ENCODE results near the gene REEP6. TPM values are rescaled to one million over a fixed set of nuclear protein-coding genes. Genes with fewer than 3 reads are reported as not detected.
A peak's percentile ranks its signal among the peaks of the same experiment; 100 is the strongest.

The REEP6 gene
- total and polyA plus RNA-seq, 2 of the 4 experiments (the other 2 are of a cell fraction) = 1.3 to 2.2 TPM

- Histone ChIP-seq H2AK5ac (ENCODE audit: low read depth, low read length) (no peak overlapping the region), H3K4me2 (ENCODE audit: low read depth, low read length) (no peak overlapping the region), H3K79me1 (ENCODE audit: low read depth in 1 of 2, low read length in 2 of 2) (peaks cover 6 to 11% of the 10 kb centered on the region in 2 experiments), H3K9me3 (ENCODE audit: control insufficient read depth, insufficient read depth, low read length) (no peaks in the 10 kb centered on the region), H4K91ac (ENCODE audit: insufficient read depth, low read depth, low read length) (no peak overlapping the region), H3K56ac (ENCODE audit: extremely low read depth, insufficient read depth, low read length) (no peak overlapping the region), H2BK120ac (ENCODE audit: low read depth, low read length) (no peak overlapping the region), H3K4me3 (ENCODE audit: insufficient read depth, low read depth, low read length) (no peak overlapping the region), H4K5ac (ENCODE audit: low read depth, low read length) (no peak overlapping the region), H3K23ac (ENCODE audit: low read depth, low read length) (no peak overlapping the region), H2AFZ (replicated peaks; ENCODE audit: low read length, poor library complexity) (peak overlapping the region; percentile 51), H2BK20ac (ENCODE audit: low read depth, low read length) (no peak overlapping the region), H3K18ac (ENCODE audit: low read depth, low read length) (no peak overlapping the region), H3K27me3 (ENCODE audit: control insufficient read depth, insufficient read depth, low read length) (no peaks in the 10 kb centered on the region), H3K27ac (ENCODE audit: insufficient read depth, low read length) (no peak overlapping the region), H3K4ac (ENCODE audit: low read depth, low read length) (no peak overlapping the region), H2BK5ac (ENCODE audit: low read depth, low read length, poor library complexity, severe bottlenecking) (no peak overlapping the region), H4K8ac (ENCODE audit: low read depth in 2 of 2, low read length in 2 of 2) (no peak overlapping the region), H3K4me1 (ENCODE audit: control insufficient read depth, insufficient read depth, low read length) (no peaks in the 10 kb centered on the region), H2BK15ac (ENCODE audit: low read depth, low read length) (no peak overlapping the region), H3K36me3 (ENCODE audit: control insufficient read depth, insufficient read depth, low read length) (no peaks in the 10 kb centered on the region), H2AK9ac (replicated peaks; ENCODE audit: low read depth, low read length, poor library complexity) (no peak overlapping the region), H3K9ac (ENCODE audit: low read depth, low read length) (no peak overlapping the region), H3K14ac (replicated peaks; ENCODE audit: low read depth, low read length) (no peak overlapping the region), H3K9me1 (ENCODE audit: insufficient read depth, low read length) (no peaks in the 10 kb centered on the region), H4K20me1 (ENCODE audit: insufficient read depth, low read length) (peaks cover 5% of the 10 kb centered on the region)
- dilution Hi-C loops (cut with HindIII; ENCODE audit: low sequenced_read_pairs, unreplicated experiment) (no loop called here), intact Hi-C loops (cut with micrococcal nuclease) (no loop called here), in situ Hi-C loops (cut with MboI; ENCODE audit: low sequenced_read_pairs) (no loop called here)
- ChIA-PET CTCF (no interaction called here), POLR2A (ENCODE audit: unreplicated experiment) (no interaction called here)
- no TSS peak for BruUV-seq (replicated peaks)
- ATAC-seq (ENCODE audit: low read depth) (no peak), DNase-seq (no peak)
- TF ChIP-seq, protein P1, sequence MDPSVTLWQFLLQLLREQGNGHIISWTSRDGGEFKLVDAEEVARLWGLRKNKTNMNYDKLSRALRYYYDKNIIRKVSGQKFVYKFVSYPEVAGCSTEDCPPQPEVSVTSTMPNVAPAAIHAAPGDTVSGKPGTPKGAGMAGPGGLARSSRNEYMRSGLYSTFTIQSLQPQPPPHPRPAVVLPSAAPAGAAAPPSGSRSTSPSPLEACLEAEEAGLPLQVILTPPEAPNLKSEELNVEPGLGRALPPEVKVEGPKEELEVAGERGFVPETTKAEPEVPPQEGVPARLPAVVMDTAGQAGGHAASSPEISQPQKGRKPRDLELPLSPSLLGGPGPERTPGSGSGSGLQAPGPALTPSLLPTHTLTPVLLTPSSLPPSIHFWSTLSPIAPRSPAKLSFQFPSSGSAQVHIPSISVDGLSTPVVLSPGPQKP (IDR thresholded peaks at IDR 0.05; ENCODE audit: borderline replicate concordance, low read depth, low read length) = no peak
- no peak for TF ChIP-seq NFE2L2 (IDR thresholded peaks at IDR 0.05; ENCODE audit: low read depth, low read length)
- TF ChIP-seq CHD1 (IDR thresholded peaks at IDR 0.05; ENCODE audit: low read depth, low read length) = no peak
- no peak for TF ChIP-seq MAZ (IDR thresholded peaks at IDR 0.05; ENCODE audit: borderline replicate concordance, low read depth, low read length)
- no peak for TF ChIP-seq RCOR1 (IDR thresholded peaks at IDR 0.05; ENCODE audit: insufficient replicate concordance, low read length)
- TF ChIP-seq SMC3 (IDR thresholded peaks at IDR 0.05; ENCODE audit: low read depth, low read length) = no peak
- TF ChIP-seq USF2 (IDR thresholded peaks at IDR 0.05; ENCODE audit: low read depth, low read length) = no peak
- TF ChIP-seq RFX5 (IDR thresholded peaks at IDR 0.05; ENCODE audit: low read depth, low read length) = no peak
- TF ChIP-seq RAD21 (IDR thresholded peaks at IDR 0.05; ENCODE audit: low read length) = no peak
- TF ChIP-seq POLR2A (IDR thresholded peaks at IDR 0.05; ENCODE audit: low read depth, low read length) = no peak
- no peak for TF ChIP-seq FOS (IDR thresholded peaks at IDR 0.05; ENCODE audit: low read depth, low read length)
- no peak for TF ChIP-seq MAFK (IDR thresholded peaks at IDR 0.05; ENCODE audit: low read depth, low read length)
- TF ChIP-seq, protein P2, sequence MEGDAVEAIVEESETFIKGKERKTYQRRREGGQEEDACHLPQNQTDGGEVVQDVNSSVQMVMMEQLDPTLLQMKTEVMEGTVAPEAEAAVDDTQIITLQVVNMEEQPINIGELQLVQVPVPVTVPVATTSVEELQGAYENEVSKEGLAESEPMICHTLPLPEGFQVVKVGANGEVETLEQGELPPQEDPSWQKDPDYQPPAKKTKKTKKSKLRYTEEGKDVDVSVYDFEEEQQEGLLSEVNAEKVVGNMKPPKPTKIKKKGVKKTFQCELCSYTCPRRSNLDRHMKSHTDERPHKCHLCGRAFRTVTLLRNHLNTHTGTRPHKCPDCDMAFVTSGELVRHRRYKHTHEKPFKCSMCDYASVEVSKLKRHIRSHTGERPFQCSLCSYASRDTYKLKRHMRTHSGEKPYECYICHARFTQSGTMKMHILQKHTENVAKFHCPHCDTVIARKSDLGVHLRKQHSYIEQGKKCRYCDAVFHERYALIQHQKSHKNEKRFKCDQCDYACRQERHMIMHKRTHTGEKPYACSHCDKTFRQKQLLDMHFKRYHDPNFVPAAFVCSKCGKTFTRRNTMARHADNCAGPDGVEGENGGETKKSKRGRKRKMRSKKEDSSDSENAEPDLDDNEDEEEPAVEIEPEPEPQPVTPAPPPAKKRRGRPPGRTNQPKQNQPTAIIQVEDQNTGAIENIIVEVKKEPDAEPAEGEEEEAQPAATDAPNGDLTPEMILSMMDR (conservative IDR thresholded peaks at IDR 0.05; ENCODE audit: low read depth, low read length) = no peak
- no peak for TF ChIP-seq MXI1 (IDR thresholded peaks at IDR 0.05; ENCODE audit: borderline replicate concordance, low read depth, low read length)
- TF ChIP-seq CEBPB (IDR thresholded peaks at IDR 0.05; ENCODE audit: low read depth, low read length) = no peak
- TF ChIP-seq BHLHE40 (IDR thresholded peaks at IDR 0.05; ENCODE audit: low read depth, low read length) = no peak
- WGBS, 2 experiments (ENCODE audit: extremely low coverage in 2 of 2, insufficient read length in 1 of 2) = 83% methylated on average over 17 of the region's 37 CpGs; no CpG with 5 or more reads in 1 of the 2 experiments
Measured at GRCh38 chr19:1482361-1483130, 8.4 kb upstream of the REEP6 start.
